GM10248 (cell line): ENCODE data around the gene DPYD.

Experiments
- CTCF ChIA-PET: fragments of 300-600 bp; sonication (Branson Sonifier 250); formaldehyde crosslinking; extraction: SDS; loops from one replicate; lab custom pipeline; 2021; ENCODE audit warnings: antibody characterized with exemption; lab: Yijun Ruan, JAX
- POLR2A ChIA-PET: fragments of 350-650 bp; sonication (Branson Sonifier 250); formaldehyde crosslinking; extraction: SDS; loops from one replicate; lab custom pipeline; 2020; ENCODE audit warnings: antibody characterized with exemption; lab: Yijun Ruan, JAX
- DNase-seq: peaks from one replicate; pipeline ENCODE4 v3.0.0; 2012; ENCODE audit errors: extremely low spot score
- CTCF ChIP-seq: IDR thresholded peaks from 2 replicates; pipeline ENCODE4 v1.5.1; 2012; ENCODE audit warnings: mild to moderate bottlenecking, low read depth; ENCODE audit errors: extremely low read depth, missing control alignments, control extremely low read depth

Gene DPYD

GRCh38 chr1:97094247-97094972, 826.4 kb downstream of the DPYD start:
- no peak for TF ChIP-seq CTCF
- ChIA-PET CTCF (interaction anchor here (1.6 to 2.6 kb wide), 4 partner anchors 9 to 12 kb away, joined by 3 to 8 read pairs (median 6); no protein-coding TSS in a partner anchor), POLR2A (no interaction called here)
- DNase-seq = no peak

- no peak for DNase-seq
- POLR2A ChIA-PET = no interaction called here
- CTCF ChIA-PET = interaction anchor here (1.2 to 2.6 kb wide), 5 partner anchors 10 to 14 kb away, joined by 3 to 8 read pairs (median 6); no protein-coding TSS in a partner anchor
- no peak for TF ChIP-seq CTCF
Observed at GRCh38 chr1:97093741-97094140, 827.1 kb downstream of the DPYD start.

- DNase-seq = no peak
- ChIA-PET POLR2A (no interaction called here), CTCF (interaction anchor here (1.2 to 2.6 kb wide), 7 partner anchors 11 to 17 kb away, joined by 3 to 8 read pairs (median 3); no protein-coding TSS in a partner anchor)
- no peak for TF ChIP-seq CTCF
Observed at GRCh38 chr1:97092824-97093223, 828.0 kb downstream of the DPYD start.

- CTCF ChIA-PET = interaction anchor here (1.5 to 2.6 kb wide), 3 partner anchors 9 to 14 kb away, joined by 3 to 8 read pairs (median 7); no protein-coding TSS in a partner anchor
- TF ChIP-seq CTCF = no peak
- POLR2A ChIA-PET = no interaction called here
- no peak for DNase-seq
Observed at GRCh38 chr1:97091679-97092078, 829.2 kb downstream of the DPYD start.

- ChIA-PET CTCF (no interaction called here), POLR2A (no interaction called here)
- TF ChIP-seq CTCF = no peak
- DNase-seq = no peak
Observed at GRCh38 chr1:97091263-97091662, 829.6 kb downstream of the DPYD start.

- no peak for DNase-seq
- TF ChIP-seq CTCF = no peak
- ChIA-PET POLR2A (no interaction called here), CTCF (interaction anchor here (1.0 kb wide), 1 partner anchor 15 kb away, joined by 4 read pairs; no protein-coding TSS in a partner anchor)
Observed at GRCh38 chr1:97090725-97091124, 830.1 kb downstream of the DPYD start.
